GM12801 (cell line): Measurements from ENCODE around the gene HOXB5.

Source experiments
- CTCF ChIP-seq: IDR thresholded peaks from one replicate; pipeline ENCODE4 v1.5.1; 2011; ENCODE audit warnings: control low read depth; ENCODE audit not compliant: insufficient read length; ENCODE audit errors: extremely low read depth

The HOXB5 gene

DNA sequence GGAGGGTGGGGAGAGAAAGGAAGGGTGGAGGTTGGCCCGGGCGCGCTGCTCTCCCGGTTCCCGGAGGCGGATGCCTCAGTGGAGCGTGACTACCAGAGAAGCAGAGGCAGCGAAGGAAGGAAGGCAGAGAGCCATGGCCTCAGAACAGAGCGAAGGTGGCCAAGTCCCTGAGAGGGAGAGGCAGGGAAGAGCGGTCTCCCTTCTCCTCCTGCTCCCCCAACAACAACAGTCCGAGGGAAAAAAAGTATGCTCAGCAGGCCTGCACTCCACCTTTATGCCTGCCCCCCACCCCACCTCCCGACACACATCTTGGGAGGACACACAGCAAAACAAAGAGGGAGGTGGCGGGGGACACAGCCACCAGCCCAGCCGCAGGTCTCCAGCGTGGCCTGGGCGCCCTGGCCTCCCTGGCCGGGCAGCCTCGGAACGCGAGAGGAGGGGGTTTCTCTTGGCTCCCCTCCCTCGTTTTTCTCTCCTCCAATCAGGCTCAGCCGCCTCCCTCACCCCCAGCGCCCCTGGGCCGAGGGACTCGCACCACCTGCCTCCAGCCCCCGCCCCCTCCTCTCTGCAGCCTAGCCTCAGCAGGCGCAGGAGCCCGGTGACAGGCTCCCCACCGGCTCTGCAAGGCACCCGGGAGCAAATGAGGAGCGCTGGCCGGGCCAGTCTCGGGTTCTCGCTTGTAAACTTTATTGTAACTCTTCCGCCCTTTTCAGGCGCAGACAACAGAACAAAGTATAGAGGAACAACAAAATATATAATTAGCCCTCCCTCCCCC, 18.3 kb upstream of the HOXB5 start:
- no peak for TF ChIP-seq CTCF

DNA sequence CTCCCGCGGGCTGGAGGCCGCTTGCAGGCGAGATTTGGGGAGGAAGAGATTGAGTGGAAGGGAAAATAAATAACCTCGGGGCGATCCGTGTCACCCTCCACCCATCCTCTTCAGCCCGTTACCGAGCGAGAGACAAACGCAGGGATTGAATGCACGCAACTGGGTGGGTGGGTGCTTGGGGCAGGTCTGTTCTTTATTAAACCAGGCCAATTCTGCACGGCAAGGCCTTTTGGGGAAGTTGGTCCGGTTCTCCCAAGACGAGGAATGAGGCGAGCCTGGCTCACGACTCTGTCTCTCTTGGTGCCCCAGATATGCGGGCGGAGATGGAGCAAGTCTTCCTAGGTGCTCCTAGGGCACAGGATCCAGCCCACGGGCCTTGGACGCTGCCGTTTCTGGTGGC, 17.6 kb upstream of the HOXB5 start:
- no peak for TF ChIP-seq CTCF

GRCh38 chr17:48610282-48611211, 17.0 kb upstream of the HOXB5 start, which contains the start of gene HOXB7:
Gene HOXB7 (minus strand): TSS chr17:48611017. CDS start chr17:48610918, 99 bp downstream.
- no peak for TF ChIP-seq CTCF

- no peak for TF ChIP-seq CTCF
These were observed 16.2 kb upstream of the HOXB5 start for GRCh38 chr17:48609759-48610281.

- no peak for TF ChIP-seq CTCF
These were observed 15.5 kb upstream of the HOXB5 start for GRCh38 chr17:48609033-48609432.

DNA sequence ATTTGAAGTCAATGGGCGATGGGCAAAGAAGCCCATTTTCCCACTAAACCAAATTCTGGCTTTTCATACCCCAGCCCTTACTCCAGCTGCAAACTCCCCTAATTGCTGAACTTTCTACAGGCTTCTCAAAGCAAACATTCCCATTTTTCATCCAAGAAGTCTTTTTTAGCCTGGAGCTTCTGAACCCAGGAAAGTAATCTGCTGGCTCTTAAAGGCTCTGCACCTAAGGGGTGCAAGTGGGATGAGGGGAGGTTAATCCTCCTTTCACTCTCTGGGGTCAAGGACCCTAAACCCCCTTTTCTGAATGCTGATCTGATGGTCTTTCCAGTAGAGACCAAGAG, 14.9 kb upstream of the HOXB5 start:
- TF ChIP-seq CTCF: no peak

DNA sequence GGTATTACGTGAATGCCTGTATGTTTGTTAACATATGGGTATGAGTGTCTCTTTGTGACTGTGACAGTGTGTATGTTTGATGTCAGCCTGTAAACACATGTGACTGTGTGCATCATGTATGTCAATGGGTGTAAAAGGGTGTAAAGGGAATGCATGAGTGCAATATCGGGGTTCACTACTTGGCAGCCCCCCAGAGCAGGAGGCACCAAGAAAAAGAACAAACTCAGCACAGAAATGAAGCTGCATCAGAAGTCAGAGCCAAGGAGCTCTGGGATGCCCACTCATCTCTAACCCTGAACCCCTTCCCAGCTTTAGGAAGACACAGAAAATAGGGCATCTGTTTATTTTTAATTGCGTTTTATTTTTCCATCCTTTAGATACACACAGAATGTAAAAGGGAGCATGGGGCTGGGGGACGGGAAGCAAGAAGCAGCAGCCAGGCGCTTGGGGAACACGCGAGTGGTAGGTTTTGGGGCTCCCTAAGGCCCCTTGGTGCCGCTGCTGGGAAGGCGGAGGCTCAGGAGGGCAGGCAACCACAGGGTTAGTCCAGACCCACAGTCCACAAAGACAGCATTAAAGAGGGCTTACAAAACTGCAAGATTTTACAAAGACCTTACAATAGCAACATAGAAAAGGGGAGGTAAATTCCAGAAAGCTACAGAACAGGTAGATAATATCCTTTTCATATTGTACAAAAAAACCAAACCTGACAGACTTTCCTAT, 13.5 kb upstream of the HOXB5 start:
- no peak for TF ChIP-seq CTCF
